WTC11 (cell line): ENCODE measurements around the gene WWOX. TPM values are rescaled to one million over a fixed set of nuclear protein-coding genes. Genes with fewer than 3 reads are reported as not detected.

Experiments used
- ATAC-seq: fragments of 200-7000 bp; cut with Tn5 transposase; 2 replicates; pipeline ENCODE4 v1.10.0; 2021; ENCODE audit warnings: mild to moderate bottlenecking, moderate library complexity
- CTCF ChIA-PET: fragments of 300-600 bp; sonication (Branson Sonifier 250); formaldehyde crosslinking; loops from one replicate; lab custom pipeline; 2021; ENCODE audit warnings: antibody characterized with exemption; lab: Charles Lee
- POLR2A ChIA-PET: fragments of 350-600 bp; sonication (Branson Sonifier 250); formaldehyde crosslinking; loops from one replicate; lab custom pipeline; 2021; ENCODE audit warnings: antibody characterized with exemption; lab: Charles Lee
- DNase-seq: peaks from one replicate; pipeline ENCODE4 v3.0.0; 2021; ENCODE audit warnings: low spot score
- H3K27ac Mint-ChIP-seq: 2 replicates; pipeline ENCODE4 v1.8.0; 2021; ENCODE audit warnings: mixed read lengths
- H3K27me3 Mint-ChIP-seq: 2 replicates; pipeline ENCODE4 v1.8.0; 2021; ENCODE audit warnings: low read depth, mild to moderate bottlenecking, moderate library complexity, mixed read lengths
- H3K36me3 Mint-ChIP-seq: 2 replicates; pipeline ENCODE4 v1.8.0; 2021; ENCODE audit warnings: mixed read lengths
- H3K4me1 Mint-ChIP-seq: 2 replicates; pipeline ENCODE4 v1.8.0; 2022; ENCODE audit warnings: mixed read lengths
- H3K4me3 Mint-ChIP-seq: 2 replicates; pipeline ENCODE4 v1.8.0; 2021; ENCODE audit warnings: mild to moderate bottlenecking, moderate library complexity, mixed read lengths
- H3K9me3 Mint-ChIP-seq: 2 replicates; pipeline ENCODE4 v1.8.0; 2021; ENCODE audit warnings: mixed read lengths
- AR ChIP-seq: fragments of 250-450 bp; sonication (Bioruptor Pico); IDR thresholded peaks from 2 replicates; pipeline ENCODE4 v1.9.0; 2021; ENCODE audit warnings: mild to moderate bottlenecking
- ATF6 ChIP-seq: sonication (generic); formaldehyde crosslinking; IDR thresholded peaks from 2 replicates; pipeline ENCODE4 v1.8.1; 2023; ENCODE audit warnings: mild to moderate bottlenecking, missing genetic modification reagents
- ELF4 ChIP-seq: sonication (generic); formaldehyde crosslinking; IDR thresholded peaks from 2 replicates; pipeline ENCODE4 v1.8.1; 2022; ENCODE audit warnings: low read depth, mild to moderate bottlenecking, moderate library complexity, missing genetic modification reagents
- EMX1 ChIP-seq: fragments of 250-450 bp; sonication (Bioruptor Pico); IDR thresholded peaks from 2 replicates; pipeline ENCODE4 v1.8.0; 2021; ENCODE audit warnings: mild to moderate bottlenecking
- ERG ChIP-seq: fragments of 250-450 bp; sonication (Bioruptor Pico); IDR thresholded peaks from 2 replicates; pipeline ENCODE4 v1.8.0; 2021; ENCODE audit warnings: mild to moderate bottlenecking
- ESRRA ChIP-seq: sonication (generic); formaldehyde crosslinking; IDR thresholded peaks from 2 replicates; pipeline ENCODE4 v1.8.1; 2022; ENCODE audit warnings: mild to moderate bottlenecking, missing genetic modification reagents, borderline replicate concordance
- FOXP4 ChIP-seq: sonication (generic); formaldehyde crosslinking; IDR thresholded peaks from 2 replicates; pipeline ENCODE4 v1.8.0; 2022; ENCODE audit warnings: mild to moderate bottlenecking, missing genetic modification reagents
- GABPB1 ChIP-seq: sonication (generic); formaldehyde crosslinking; IDR thresholded peaks from 2 replicates; pipeline ENCODE4 v1.8.1; 2023; ENCODE audit warnings: mild to moderate bottlenecking, missing genetic modification reagents
- GRHL2 ChIP-seq: fragments of 250-450 bp; sonication (Bioruptor Pico); IDR thresholded peaks from 2 replicates; pipeline ENCODE4 v1.8.0; 2022; ENCODE audit warnings: mild to moderate bottlenecking, moderate library complexity; ENCODE audit not compliant: insufficient replicate concordance, severe bottlenecking
- HMGA2 ChIP-seq: fragments of 250-450 bp; sonication (Bioruptor Pico); IDR thresholded peaks from 2 replicates; pipeline ENCODE4 v1.4.0; 2021; ENCODE audit warnings: mild to moderate bottlenecking, moderate library complexity
- PREB ChIP-seq: sonication (generic); formaldehyde crosslinking; IDR thresholded peaks from 2 replicates; pipeline ENCODE4 v1.8.1; 2022; ENCODE audit warnings: mild to moderate bottlenecking, missing genetic modification reagents, moderate library complexity, borderline replicate concordance
- RELA ChIP-seq: sonication (generic); formaldehyde crosslinking; IDR thresholded peaks from 2 replicates; pipeline ENCODE4 v1.8.1; 2022; ENCODE audit warnings: missing genetic modification reagents, mild to moderate bottlenecking, borderline replicate concordance
- TCF7 ChIP-seq: sonication (generic); formaldehyde crosslinking; IDR thresholded peaks from 2 replicates; pipeline ENCODE4 v1.8.0; 2022; ENCODE audit warnings: mild to moderate bottlenecking, low read depth, missing genetic modification reagents, moderate library complexity
- TEAD1 ChIP-seq: sonication (generic); formaldehyde crosslinking; IDR thresholded peaks from 2 replicates; pipeline ENCODE4 v1.8.0; 2022; ENCODE audit warnings: mild to moderate bottlenecking, missing genetic modification reagents
- ZNF121 ChIP-seq: sonication (generic); formaldehyde crosslinking; IDR thresholded peaks from 2 replicates; pipeline ENCODE4 v1.8.0; 2023; ENCODE audit warnings: missing genetic modification reagents
- ZNF232 ChIP-seq: sonication (generic); formaldehyde crosslinking; IDR thresholded peaks from 2 replicates; pipeline ENCODE4 v1.8.0; 2022; ENCODE audit warnings: mild to moderate bottlenecking, missing genetic modification reagents
- ZNF396 ChIP-seq: fragments of 250-450 bp; sonication (Bioruptor Pico); IDR thresholded peaks from 2 replicates; pipeline ENCODE4 v1.8.0; 2021; ENCODE audit warnings: mild to moderate bottlenecking, moderate library complexity, borderline replicate concordance
- ZNF671 ChIP-seq: fragments of 250-450 bp; sonication (Bioruptor Pico); IDR thresholded peaks from 2 replicates; pipeline ENCODE4 v1.8.0; 2021; ENCODE audit warnings: mild to moderate bottlenecking
- total RNA-seq: library from RNA; stranded (reverse); gene quantifications from 3 replicates; pipeline ENCODE4 v1.2.3, GENCODE V29; 2021

WWOX gene
- total RNA-seq, 1 experiment from 2014 or later, result 15.7 TPM

GRCh38 chr16:78284957-78285434 lies 185.5 kb downstream of the WWOX start:
- H3K4me3 Mint-ChIP-seq, result no peak overlapping the region
- H3K36me3 Mint-ChIP-seq, result no peaks in the 10 kb centered on the region
- H3K27ac Mint-ChIP-seq, result no peak overlapping the region
- ATAC-seq, result no peak
- H3K9me3 Mint-ChIP-seq, result no peaks in the 10 kb centered on the region
- POLR2A ChIA-PET, result no interaction called here
- TF ChIP-seq GABPB1 (CRISPR knock-in tag), result peak; percentile 53; the same call in 1 of the 2 replicates
- no peak for TF ChIP-seq ERG (CRISPR knock-in tag)
- CTCF ChIA-PET, result no interaction called here
- H3K4me1 Mint-ChIP-seq, result peaks cover 30% of the 10 kb centered on the region
- H3K27me3 Mint-ChIP-seq, result no peaks in the 10 kb centered on the region
- DNase-seq, result no peak

GRCh38 chr16:78285437-78285922 lies 186.0 kb downstream of the WWOX start:
- no peaks in the 10 kb centered on the region for H3K27me3 Mint-ChIP-seq
- H3K4me1 Mint-ChIP-seq, result peaks cover 35% of the 10 kb centered on the region
- CTCF ChIA-PET, result no interaction called here
- no peaks in the 10 kb centered on the region for H3K9me3 Mint-ChIP-seq
- H3K4me3 Mint-ChIP-seq, result no peak overlapping the region
- H3K36me3 Mint-ChIP-seq, result no peaks in the 10 kb centered on the region
- TF ChIP-seq EMX1 (CRISPR knock-in tag), result no peak
- TF ChIP-seq ZNF121 (CRISPR knock-in tag), result no peak
- TF ChIP-seq ELF4 (CRISPR knock-in tag), result no peak
- no peak for TF ChIP-seq FOXP4 (CRISPR knock-in tag)
- no peak for TF ChIP-seq PREB (CRISPR knock-in tag)
- no peak for TF ChIP-seq RELA
- TF ChIP-seq HMGA2 (CRISPR knock-in tag), result no peak
- no peak for TF ChIP-seq TCF7 (CRISPR knock-in tag)
- no peak for TF ChIP-seq ZNF232 (CRISPR knock-in tag)
- no peak for TF ChIP-seq ATF6 (CRISPR knock-in tag)
- TF ChIP-seq AR (CRISPR knock-in tag), result no peak
- no peak for DNase-seq
- no peak for ATAC-seq
- H3K27ac Mint-ChIP-seq, result no peak overlapping the region
- POLR2A ChIA-PET, result no interaction called here

- no peak overlapping the region for H3K27ac Mint-ChIP-seq
- TF ChIP-seq ZNF396 (no peak), GRHL2 (CRISPR knock-in tag) (no peak), TEAD1 (no peak), ZNF671 (CRISPR knock-in tag) (no peak), ESRRA (CRISPR knock-in tag) (no peak)
- TF ChIP-seq, all 79 proteins: peak for 0
- CTCF ChIA-PET, result no interaction called here
- Mint-ChIP-seq H3K36me3 (no peaks in the 10 kb centered on the region), H3K27me3 (no peaks in the 10 kb centered on the region), H3K9me3 (no peaks in the 10 kb centered on the region), H3K4me1 (peaks cover 40% of the 10 kb centered on the region), H3K4me3 (no peak overlapping the region)
- POLR2A ChIA-PET, result no interaction called here
- ATAC-seq (no peak), DNase-seq (no peak)
Measured at GRCh38 chr16:78286065-78286464, 186.6 kb downstream of the WWOX start.
